ENCODE results near the gene FOXC1. TPM values are rescaled to one million over a fixed set of nuclear protein-coding genes. Genes with fewer than 3 reads are reported as not detected.
A peak's percentile ranks its signal among the peaks of the same experiment; 100 is the strongest.

FOXC1 gene
- polyA plus RNA-seq, 2 of the 4 experiments (the other 2 are of a cell fraction) = 3.4 to 4.7 TPM

DNA sequence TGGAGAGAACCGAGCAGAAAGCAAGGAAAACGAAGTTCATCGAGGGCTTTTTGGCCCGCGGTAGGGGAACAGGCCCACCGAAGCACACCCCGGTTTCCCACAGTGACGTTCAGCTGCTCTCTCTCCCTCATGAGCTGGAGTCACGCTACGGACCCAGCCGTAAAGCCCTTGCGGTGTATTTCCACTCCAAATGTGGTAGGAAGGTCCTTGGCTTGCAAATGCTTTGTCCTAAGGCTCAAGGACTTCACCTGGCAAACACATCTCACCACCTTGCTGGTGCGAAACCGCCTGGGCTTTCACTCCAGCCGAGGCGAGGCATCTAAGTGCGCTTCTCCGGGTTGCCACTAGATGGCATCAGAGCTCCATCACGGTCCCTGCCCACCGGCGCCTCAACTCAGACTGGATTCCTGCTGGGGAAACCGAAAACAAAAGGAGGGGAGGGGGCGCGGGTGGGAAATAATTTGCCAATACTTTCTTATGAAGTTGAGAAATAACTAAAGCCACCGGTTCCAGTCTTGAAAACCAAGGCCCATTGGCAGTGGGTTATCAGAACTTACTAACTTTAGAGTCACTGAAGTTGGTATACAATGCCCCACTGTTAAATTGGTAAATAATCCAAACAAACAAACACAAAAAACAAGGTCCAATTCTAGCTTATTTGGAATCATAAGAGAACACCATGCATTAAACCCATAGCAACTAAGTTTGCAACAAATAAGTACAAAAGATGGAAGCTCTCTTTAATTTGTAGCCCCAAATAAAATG lies 13.4 kb upstream of the FOXC1 start:
- 13% methylated on average over 22 of the region's 25 CpGs for WGBS (ENCODE audit: missing lambda C conversion rate)
- Histone ChIP-seq H3K4me2 (peak overlapping the region; percentile 58), H3K4me3 (no peak overlapping the region), H3K4me1 (peaks cover 18% of the 10 kb centered on the region), H3K9me3 (no peaks in the 10 kb centered on the region), H3K27ac (peak overlapping the region in 1 of 2 experiments; percentile 60; a peak in 1 of 6 replicates)
- DNase-seq (ENCODE audit: low read depth in 1 of 2, low spot score in 1 of 2) = peak in 1 of 2 experiments; percentile 43
- ChIA-PET CTCF (interaction anchor here (0.6 to 4.8 kb wide), 44 partner anchors 10 to 1507 kb away, joined by 3 to 49 read pairs (median 4); partner anchors contain the start of gene MYLK4), POLR2A (no interaction called here)
- peak; percentile 73 to 92 for ATAC-seq
- peak; percentile 87 to 88 for TF ChIP-seq RAD21 (conservative IDR thresholded peaks at IDR 0.05 in 1 of 2, IDR thresholded peaks at IDR 0.05 in 1 of 2)
- no peak for TF ChIP-seq RNF2 (IDR thresholded peaks at IDR 0.05; ENCODE audit: borderline replicate concordance, low read depth)
- peak; percentile 68 for TF ChIP-seq SMC3 (IDR thresholded peaks at IDR 0.05)
- TF ChIP-seq, protein P1, sequence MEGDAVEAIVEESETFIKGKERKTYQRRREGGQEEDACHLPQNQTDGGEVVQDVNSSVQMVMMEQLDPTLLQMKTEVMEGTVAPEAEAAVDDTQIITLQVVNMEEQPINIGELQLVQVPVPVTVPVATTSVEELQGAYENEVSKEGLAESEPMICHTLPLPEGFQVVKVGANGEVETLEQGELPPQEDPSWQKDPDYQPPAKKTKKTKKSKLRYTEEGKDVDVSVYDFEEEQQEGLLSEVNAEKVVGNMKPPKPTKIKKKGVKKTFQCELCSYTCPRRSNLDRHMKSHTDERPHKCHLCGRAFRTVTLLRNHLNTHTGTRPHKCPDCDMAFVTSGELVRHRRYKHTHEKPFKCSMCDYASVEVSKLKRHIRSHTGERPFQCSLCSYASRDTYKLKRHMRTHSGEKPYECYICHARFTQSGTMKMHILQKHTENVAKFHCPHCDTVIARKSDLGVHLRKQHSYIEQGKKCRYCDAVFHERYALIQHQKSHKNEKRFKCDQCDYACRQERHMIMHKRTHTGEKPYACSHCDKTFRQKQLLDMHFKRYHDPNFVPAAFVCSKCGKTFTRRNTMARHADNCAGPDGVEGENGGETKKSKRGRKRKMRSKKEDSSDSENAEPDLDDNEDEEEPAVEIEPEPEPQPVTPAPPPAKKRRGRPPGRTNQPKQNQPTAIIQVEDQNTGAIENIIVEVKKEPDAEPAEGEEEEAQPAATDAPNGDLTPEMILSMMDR (IDR thresholded peaks at IDR 0.05) = peak; percentile 81
- TF ChIP-seq, protein P2, sequence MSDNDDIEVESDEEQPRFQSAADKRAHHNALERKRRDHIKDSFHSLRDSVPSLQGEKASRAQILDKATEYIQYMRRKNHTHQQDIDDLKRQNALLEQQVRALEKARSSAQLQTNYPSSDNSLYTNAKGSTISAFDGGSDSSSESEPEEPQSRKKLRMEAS (IDR thresholded peaks at IDR 0.05) = 0 out of 2 replicates have a peak, but pooled peaks have one; percentile 21
- FAIRE-seq = no peak

DNA sequence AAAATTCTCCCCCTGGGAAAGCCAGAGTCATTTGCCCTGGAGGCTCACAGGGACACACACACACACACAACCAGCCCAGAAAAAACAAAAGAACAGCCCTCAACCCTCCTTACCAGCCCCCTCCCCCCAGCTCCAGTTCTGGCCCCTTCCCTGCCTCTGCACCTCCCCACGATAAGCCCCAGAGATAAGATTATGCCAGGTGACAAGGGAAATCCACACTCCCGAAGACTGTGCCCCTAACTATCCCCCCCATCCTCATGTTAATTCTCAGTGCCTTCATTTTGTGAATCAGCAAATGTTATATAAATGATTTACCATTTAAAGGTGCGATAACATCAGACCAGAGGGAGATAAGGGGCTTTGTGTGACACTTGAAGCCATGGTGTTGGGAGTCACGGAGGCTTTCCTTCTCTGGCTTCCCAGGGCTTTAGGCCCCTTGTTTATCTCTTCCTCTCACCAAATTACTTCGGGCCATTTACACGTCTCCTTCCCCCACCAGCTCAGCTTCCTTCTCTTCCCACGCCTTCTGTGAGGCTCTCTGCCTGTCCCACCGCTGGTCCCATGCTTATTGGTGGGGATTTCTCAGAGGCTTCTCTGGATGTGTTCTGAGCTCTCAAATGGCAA lies 12.5 kb upstream of the FOXC1 start:
- Histone ChIP-seq H3K4me3 (no peak overlapping the region), H3K4me2 (peak overlapping the region; percentile 58), H3K27ac (peak overlapping the region in 1 of 2 experiments; percentile 44; a peak in 1 of 6 replicates), H3K4me1 (peaks cover 18% of the 10 kb centered on the region), H3K9me3 (no peaks in the 10 kb centered on the region)
- ATAC-seq = no peak
- TF ChIP-seq ZSCAN20 (CRISPR knock-in tag; IDR thresholded peaks at IDR 0.05) (no peak), FOSL2 (IDR thresholded peaks at IDR 0.05) (no peak), FOSL2 (CRISPR knock-in tag; IDR thresholded peaks at IDR 0.05) (no peak), NR3C1 (IDR thresholded peaks at IDR 0.05) (no peak), SMC3 (IDR thresholded peaks at IDR 0.05) (no peak), KDM5A (IDR thresholded peaks at IDR 0.05) (no peak), HOXA7 (CRISPR knock-in tag; IDR thresholded peaks at IDR 0.05) (no peak), ZC3H11A (IDR thresholded peaks at IDR 0.05) (no peak), TFCP2L1 (CRISPR knock-in tag; IDR thresholded peaks at IDR 0.05) (no peak), EHF (CRISPR knock-in tag; IDR thresholded peaks at IDR 0.05) (no peak), GATA3 (IDR thresholded peaks at IDR 0.05; ENCODE audit: borderline replicate concordance) (no peak), HOXB13 (CRISPR knock-in tag; IDR thresholded peaks at IDR 0.05; ENCODE audit: low read depth) (no peak), RARB (CRISPR knock-in tag; IDR thresholded peaks at IDR 0.05) (no peak), KDM1A (IDR thresholded peaks at IDR 0.05; ENCODE audit: low read depth) (no peak), RNF2 (IDR thresholded peaks at IDR 0.05; ENCODE audit: borderline replicate concordance, low read depth) (no peak), RCOR1 (IDR thresholded peaks at IDR 0.05; ENCODE audit: low read depth, low read length) (no peak)
- TF ChIP-seq, protein P2 (IDR thresholded peaks at IDR 0.05) = no peak
- no peak for FAIRE-seq
- CTCF ChIA-PET = interaction anchor here (0.7 to 4.8 kb wide), 32 partner anchors 9 to 1160 kb away, joined by 3 to 49 read pairs (median 5); partner anchors contain the start of gene MYLK4
- DNase-seq (ENCODE audit: low read depth in 1 of 2, low spot score in 1 of 2) = no peak
- POLR2A ChIA-PET = no interaction called here
- WGBS (ENCODE audit: missing lambda C conversion rate) = 77% methylated on average over 7 of the region's 8 CpGs

DNA sequence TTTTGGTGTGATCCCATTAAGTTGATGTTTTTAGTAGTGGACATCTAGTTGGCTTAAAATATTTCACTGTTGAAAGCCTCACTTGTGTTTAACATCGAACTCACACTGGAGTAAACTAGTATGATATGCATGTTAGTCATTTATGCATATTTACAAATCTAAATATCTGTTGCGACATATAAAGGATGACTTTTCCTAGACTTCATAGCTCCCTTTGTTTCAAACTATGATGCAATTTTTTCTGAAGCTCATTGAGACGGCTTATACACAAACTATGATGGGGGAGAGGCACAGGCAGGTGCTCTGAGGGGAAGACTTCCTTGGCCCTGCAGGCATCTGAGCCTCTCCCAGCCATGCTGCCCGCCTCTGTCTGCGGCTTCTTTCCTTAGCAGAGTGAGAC lies 11.8 kb upstream of the FOXC1 start:
- POLR2A ChIA-PET = no interaction called here
- no peak overlapping the region for H3K4me3 ChIP-seq
- peak overlapping the region in 1 of 2 experiments; percentile 44; a peak in 1 of 6 replicates for H3K27ac ChIP-seq
- 56% methylated on average over 5 of the region's 5 CpGs for WGBS (ENCODE audit: missing lambda C conversion rate)
- FAIRE-seq (no peak), ATAC-seq (no peak), DNase-seq (ENCODE audit: low read depth in 1 of 2, low spot score in 1 of 2) (no peak)
- CTCF ChIA-PET = interaction anchor here (1.3 to 4.8 kb wide), 9 partner anchors 12 to 1152 kb away, joined by 4 to 49 read pairs (median 8); partner anchors contain the start of genes FOXC1 and MYLK4
- H3K4me1 ChIP-seq = peaks cover 18% of the 10 kb centered on the region
- no peaks in the 10 kb centered on the region for H3K9me3 ChIP-seq
- H3K4me2 ChIP-seq = peak overlapping the region; percentile 58; the same call in 2 of the 3 replicates
- TF ChIP-seq CEBPB (IDR thresholded peaks at IDR 0.05) (peak; percentile 52 to 61; a peak in 2 of 4 replicates), CBX8 (IDR thresholded peaks at IDR 0.05) (no peak), TFCP2L1 (CRISPR knock-in tag; IDR thresholded peaks at IDR 0.05) (no peak), POLR2AphosphoS2 (conservative IDR thresholded peaks at IDR 0.05; ENCODE audit: low read length) (no peak), CHD4 (IDR thresholded peaks at IDR 0.05; ENCODE audit: borderline replicate concordance) (no peak), ZNF302 (CRISPR knock-in tag; IDR thresholded peaks at IDR 0.05) (no peak), PHF8 (IDR thresholded peaks at IDR 0.05; ENCODE audit: borderline replicate concordance, low read depth) (no peak), TP53 (CRISPR knock-in tag; IDR thresholded peaks at IDR 0.05) (no peak), JUN (IDR thresholded peaks at IDR 0.05) (no peak)
- TF ChIP-seq, protein P3, sequence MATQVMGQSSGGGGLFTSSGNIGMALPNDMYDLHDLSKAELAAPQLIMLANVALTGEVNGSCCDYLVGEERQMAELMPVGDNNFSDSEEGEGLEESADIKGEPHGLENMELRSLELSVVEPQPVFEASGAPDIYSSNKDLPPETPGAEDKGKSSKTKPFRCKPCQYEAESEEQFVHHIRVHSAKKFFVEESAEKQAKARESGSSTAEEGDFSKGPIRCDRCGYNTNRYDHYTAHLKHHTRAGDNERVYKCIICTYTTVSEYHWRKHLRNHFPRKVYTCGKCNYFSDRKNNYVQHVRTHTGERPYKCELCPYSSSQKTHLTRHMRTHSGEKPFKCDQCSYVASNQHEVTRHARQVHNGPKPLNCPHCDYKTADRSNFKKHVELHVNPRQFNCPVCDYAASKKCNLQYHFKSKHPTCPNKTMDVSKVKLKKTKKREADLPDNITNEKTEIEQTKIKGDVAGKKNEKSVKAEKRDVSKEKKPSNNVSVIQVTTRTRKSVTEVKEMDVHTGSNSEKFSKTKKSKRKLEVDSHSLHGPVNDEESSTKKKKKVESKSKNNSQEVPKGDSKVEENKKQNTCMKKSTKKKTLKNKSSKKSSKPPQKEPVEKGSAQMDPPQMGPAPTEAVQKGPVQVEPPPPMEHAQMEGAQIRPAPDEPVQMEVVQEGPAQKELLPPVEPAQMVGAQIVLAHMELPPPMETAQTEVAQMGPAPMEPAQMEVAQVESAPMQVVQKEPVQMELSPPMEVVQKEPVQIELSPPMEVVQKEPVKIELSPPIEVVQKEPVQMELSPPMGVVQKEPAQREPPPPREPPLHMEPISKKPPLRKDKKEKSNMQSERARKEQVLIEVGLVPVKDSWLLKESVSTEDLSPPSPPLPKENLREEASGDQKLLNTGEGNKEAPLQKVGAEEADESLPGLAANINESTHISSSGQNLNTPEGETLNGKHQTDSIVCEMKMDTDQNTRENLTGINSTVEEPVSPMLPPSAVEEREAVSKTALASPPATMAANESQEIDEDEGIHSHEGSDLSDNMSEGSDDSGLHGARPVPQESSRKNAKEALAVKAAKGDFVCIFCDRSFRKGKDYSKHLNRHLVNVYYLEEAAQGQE (IDR thresholded peaks at IDR 0.05) = no peak
